Retinal pigment epithelial cell (primary cell): ENCODE measurements around the gene UGT1A1.

ENCODE experiments used
- DNase-seq: peaks from one replicate; pipeline ENCODE4 v3.0.0-alpha.2; 2010; ENCODE audit warnings: low read depth
- H3K4me3 ChIP-seq: 2 replicates; pipeline ENCODE4 v1.5.1; 2011; ENCODE audit warnings: mild to moderate bottlenecking, low read length, control low read depth, moderate library complexity
- TF ChIP-seq, protein P1 (sequence below): conservative IDR thresholded peaks from 2 replicates; pipeline ENCODE4 v1.5.1; 2011; ENCODE audit warnings: low read depth, low read length, control low read depth, inconsistent platforms

The UGT1A1 gene

GRCh38 chr2:233817995-233818638 lies 58.0 kb downstream of the UGT1A1 start:
- no peak overlapping the region for H3K4me3 ChIP-seq
- TF ChIP-seq, protein P1, sequence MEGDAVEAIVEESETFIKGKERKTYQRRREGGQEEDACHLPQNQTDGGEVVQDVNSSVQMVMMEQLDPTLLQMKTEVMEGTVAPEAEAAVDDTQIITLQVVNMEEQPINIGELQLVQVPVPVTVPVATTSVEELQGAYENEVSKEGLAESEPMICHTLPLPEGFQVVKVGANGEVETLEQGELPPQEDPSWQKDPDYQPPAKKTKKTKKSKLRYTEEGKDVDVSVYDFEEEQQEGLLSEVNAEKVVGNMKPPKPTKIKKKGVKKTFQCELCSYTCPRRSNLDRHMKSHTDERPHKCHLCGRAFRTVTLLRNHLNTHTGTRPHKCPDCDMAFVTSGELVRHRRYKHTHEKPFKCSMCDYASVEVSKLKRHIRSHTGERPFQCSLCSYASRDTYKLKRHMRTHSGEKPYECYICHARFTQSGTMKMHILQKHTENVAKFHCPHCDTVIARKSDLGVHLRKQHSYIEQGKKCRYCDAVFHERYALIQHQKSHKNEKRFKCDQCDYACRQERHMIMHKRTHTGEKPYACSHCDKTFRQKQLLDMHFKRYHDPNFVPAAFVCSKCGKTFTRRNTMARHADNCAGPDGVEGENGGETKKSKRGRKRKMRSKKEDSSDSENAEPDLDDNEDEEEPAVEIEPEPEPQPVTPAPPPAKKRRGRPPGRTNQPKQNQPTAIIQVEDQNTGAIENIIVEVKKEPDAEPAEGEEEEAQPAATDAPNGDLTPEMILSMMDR: no peak
- no peak for DNase-seq

- H3K4me3 ChIP-seq: no peak overlapping the region
- DNase-seq: no peak
- TF ChIP-seq, protein P1: no peak
These were observed 58.9 kb downstream of the UGT1A1 start for GRCh38 chr2:233818639-233819621.

DNA sequence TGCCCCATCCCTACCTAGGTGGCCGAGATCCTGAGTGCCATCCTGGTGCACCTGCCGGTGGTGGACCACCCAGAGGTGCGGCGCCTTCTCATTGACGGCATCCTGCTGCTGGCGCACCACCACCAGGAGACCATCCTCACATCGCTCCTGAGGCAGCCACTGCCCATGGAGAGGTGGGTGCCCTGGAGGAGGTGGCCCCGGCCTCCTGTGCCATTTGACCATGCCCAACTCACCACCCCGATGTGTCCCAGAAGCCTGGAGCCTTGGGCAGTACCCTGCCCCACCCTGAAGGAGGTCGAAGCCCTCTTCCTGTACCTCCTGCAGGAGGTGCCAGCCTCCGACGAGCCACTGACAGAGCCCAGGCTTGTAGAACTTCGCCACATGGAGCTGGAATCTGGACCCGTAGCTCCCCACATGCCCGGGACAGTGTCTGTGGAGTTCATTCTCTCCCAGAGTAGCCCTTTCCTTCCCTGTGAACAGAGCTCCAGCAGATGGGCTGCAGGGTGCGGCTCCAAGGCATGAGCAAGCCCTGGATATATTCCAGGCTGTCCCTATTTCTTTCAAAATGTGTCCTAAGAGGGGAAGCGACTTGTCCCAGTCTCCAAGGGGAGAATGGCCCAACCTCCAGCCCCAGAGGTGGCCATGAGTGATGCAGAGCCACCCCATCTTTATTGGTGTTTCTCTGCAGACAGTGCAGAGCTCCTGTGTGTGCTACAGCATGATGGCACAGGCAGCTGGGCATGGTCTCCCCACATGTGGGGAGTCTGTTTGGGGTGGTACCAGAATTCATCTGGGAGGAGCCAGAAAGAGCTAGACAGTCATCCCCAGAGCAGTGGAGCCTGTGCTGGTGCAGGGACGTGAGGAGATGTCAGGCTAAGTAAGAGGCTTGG lies 60.1 kb downstream of the UGT1A1 start:
- H3K4me3 ChIP-seq: no peak overlapping the region
- TF ChIP-seq, protein P1: no peak
- DNase-seq: no peak

- TF ChIP-seq, protein P1: no peak
- H3K4me3 ChIP-seq: no peak overlapping the region
- DNase-seq: no peak
These were observed 60.7 kb downstream of the UGT1A1 start for GRCh38 chr2:233820774-233821105.

DNA sequence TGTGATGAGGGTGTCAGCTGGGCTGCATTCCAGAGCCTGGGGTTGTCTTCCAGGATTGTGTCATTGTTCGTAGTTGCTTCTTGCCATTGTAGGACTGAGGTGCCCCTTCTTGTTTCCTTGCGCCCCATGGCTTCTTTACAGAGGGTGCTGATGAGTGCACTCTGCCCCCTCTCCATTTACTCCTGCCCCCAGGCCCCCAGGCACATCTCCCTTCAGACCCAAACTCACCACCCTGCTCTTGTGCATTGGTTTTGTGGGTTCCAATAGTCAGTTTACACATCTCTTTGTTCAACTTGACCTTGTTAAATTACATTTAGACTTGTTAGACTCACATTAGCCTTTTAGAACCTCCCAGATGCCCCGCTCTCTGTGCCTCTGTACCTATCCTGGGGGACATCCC lies 61.1 kb downstream of the UGT1A1 start:
- no peak overlapping the region for H3K4me3 ChIP-seq
- no peak for DNase-seq
- TF ChIP-seq, protein P1: no peak

- DNase-seq: no peak
- TF ChIP-seq, protein P1: no peak
- H3K4me3 ChIP-seq: no peak overlapping the region
These were observed 61.6 kb downstream of the UGT1A1 start for GRCh38 chr2:233821709-233822100.
